ENCODE measurements around the gene PTPRU.

The PTPRU gene

GRCh38 chr1:29236712-29237128 lies 398 bp downstream of the PTPRU start (continued):
- no peak for TF ChIP-seq ZNF658 (tag by site-specific recombination; IDR thresholded peaks at IDR 0.05)
- no peak; the same call in 1 of the 2 replicates for TF ChIP-seq ZNF280D (tag by site-specific recombination; IDR thresholded peaks at IDR 0.05)
- TF ChIP-seq SP3 (tag by site-specific recombination; IDR thresholded peaks at IDR 0.05), result peak; percentile 25; the same call in 1 of the 2 replicates
- TF ChIP-seq GLIS2 (tag by site-specific recombination; IDR thresholded peaks at IDR 0.05), result no peak
- TF ChIP-seq ZNF544 (tag by site-specific recombination; IDR thresholded peaks at IDR 0.05), result no peak
- no peak for TF ChIP-seq ZNF18 (tag by site-specific recombination; IDR thresholded peaks at IDR 0.05)
- no peak; the same call in 1 of the 2 replicates for TF ChIP-seq ATF2 (tag by site-specific recombination; IDR thresholded peaks at IDR 0.05; ENCODE audit: low read depth)
- TF ChIP-seq ZIC2 (tag by site-specific recombination; IDR thresholded peaks at IDR 0.05), result no peak
- TF ChIP-seq ZSCAN16 (tag by site-specific recombination; IDR thresholded peaks at IDR 0.05), result 0 out of 2 replicates have a peak, but pooled peaks have one; percentile 17
- TF ChIP-seq ZNF621 (tag by site-specific recombination; IDR thresholded peaks at IDR 0.05), result 0 out of 2 replicates have a peak, but pooled peaks have one; percentile 70
- TF ChIP-seq ZXDB (tag by site-specific recombination; IDR thresholded peaks at IDR 0.05), result peak; percentile 66
- TF ChIP-seq ZNF324 (tag by site-specific recombination; IDR thresholded peaks at IDR 0.05), result peak; percentile 85
- 0 out of 2 replicates have a peak, but pooled peaks have one; percentile 71 for TF ChIP-seq ZNF645 (tag by site-specific recombination; IDR thresholded peaks at IDR 0.05)
- TF ChIP-seq ZBTB10 (tag by site-specific recombination; IDR thresholded peaks at IDR 0.05), result peak; percentile 70; the same call in 1 of the 2 replicates
- TF ChIP-seq ZNF398 (tag by site-specific recombination; IDR thresholded peaks at IDR 0.05), result no peak; the same call in 1 of the 2 replicates
- TF ChIP-seq BCL11B (tag by site-specific recombination; IDR thresholded peaks at IDR 0.05; ENCODE audit: low read depth), result peak; percentile 50; the same call in 1 of the 2 replicates
- no peak; the same call in none of the 2 replicates for TF ChIP-seq PATZ1 (tag by site-specific recombination; IDR thresholded peaks at IDR 0.05)
- TF ChIP-seq ZNF24 (tag by site-specific recombination; IDR thresholded peaks at IDR 0.05), result 0 out of 2 replicates have a peak, but pooled peaks have one; percentile 68
- no peak for TF ChIP-seq TCF7L2 (IDR thresholded peaks at IDR 0.05; ENCODE audit: borderline replicate concordance, low read depth, low read length)
- TF ChIP-seq ZBTB21 (tag by site-specific recombination; IDR thresholded peaks at IDR 0.05), result peak; percentile 46
- TF ChIP-seq ZNF837 (tag by site-specific recombination; IDR thresholded peaks at IDR 0.05), result peak; percentile 79
- TF ChIP-seq ZBTB26 (tag by site-specific recombination; optimal IDR thresholded peaks at IDR 0.05), result peak; percentile 82
- peak; percentile 51; the same call in 1 of the 2 replicates for TF ChIP-seq ZNF157 (tag by site-specific recombination; IDR thresholded peaks at IDR 0.05)
- TF ChIP-seq KLF8 (tag by site-specific recombination; IDR thresholded peaks at IDR 0.05), result peak; percentile 81
